ENCODE results near the gene IDH1. TPM values are rescaled to one million over a fixed set of nuclear protein-coding genes. Genes with fewer than 3 reads are reported as not detected.
"Not testable (repeated sequence)": the region's sequence is repeated elsewhere in the genome, so short reads cannot be mapped to it uniquely, and the experiment has no call there.

Gene IDH1
- total RNA-seq, 1 donor from 2014 or later: 171 TPM

GRCh38 chr2:208265371-208265800 is 10.5 kb upstream of the IDH1 start:
- Mint-ChIP-seq H3K9me3 (ENCODE audit: unreplicated experiment) (no peaks in the 10 kb centered on the region), H3K27ac (ENCODE audit: unreplicated experiment) (peak overlapping the region; percentile 92), H3K27me3 (ENCODE audit: unreplicated experiment) (peaks cover 9% of the 10 kb centered on the region), H3K36me3 (ENCODE audit: low read depth, unreplicated experiment) (no peaks in the 10 kb centered on the region), H3K4me1 (ENCODE audit: unreplicated experiment) (peaks cover 18% of the 10 kb centered on the region), H3K4me3 (ENCODE audit: unreplicated experiment) (peak overlapping the region; percentile 98)
- TF ChIP-seq, protein P1, sequence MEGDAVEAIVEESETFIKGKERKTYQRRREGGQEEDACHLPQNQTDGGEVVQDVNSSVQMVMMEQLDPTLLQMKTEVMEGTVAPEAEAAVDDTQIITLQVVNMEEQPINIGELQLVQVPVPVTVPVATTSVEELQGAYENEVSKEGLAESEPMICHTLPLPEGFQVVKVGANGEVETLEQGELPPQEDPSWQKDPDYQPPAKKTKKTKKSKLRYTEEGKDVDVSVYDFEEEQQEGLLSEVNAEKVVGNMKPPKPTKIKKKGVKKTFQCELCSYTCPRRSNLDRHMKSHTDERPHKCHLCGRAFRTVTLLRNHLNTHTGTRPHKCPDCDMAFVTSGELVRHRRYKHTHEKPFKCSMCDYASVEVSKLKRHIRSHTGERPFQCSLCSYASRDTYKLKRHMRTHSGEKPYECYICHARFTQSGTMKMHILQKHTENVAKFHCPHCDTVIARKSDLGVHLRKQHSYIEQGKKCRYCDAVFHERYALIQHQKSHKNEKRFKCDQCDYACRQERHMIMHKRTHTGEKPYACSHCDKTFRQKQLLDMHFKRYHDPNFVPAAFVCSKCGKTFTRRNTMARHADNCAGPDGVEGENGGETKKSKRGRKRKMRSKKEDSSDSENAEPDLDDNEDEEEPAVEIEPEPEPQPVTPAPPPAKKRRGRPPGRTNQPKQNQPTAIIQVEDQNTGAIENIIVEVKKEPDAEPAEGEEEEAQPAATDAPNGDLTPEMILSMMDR (IDR thresholded peaks at IDR 0.05; ENCODE audit: unreplicated experiment): no peak
- peak; percentile 16 for DNase-seq (ENCODE audit: low spot score)

DNA sequence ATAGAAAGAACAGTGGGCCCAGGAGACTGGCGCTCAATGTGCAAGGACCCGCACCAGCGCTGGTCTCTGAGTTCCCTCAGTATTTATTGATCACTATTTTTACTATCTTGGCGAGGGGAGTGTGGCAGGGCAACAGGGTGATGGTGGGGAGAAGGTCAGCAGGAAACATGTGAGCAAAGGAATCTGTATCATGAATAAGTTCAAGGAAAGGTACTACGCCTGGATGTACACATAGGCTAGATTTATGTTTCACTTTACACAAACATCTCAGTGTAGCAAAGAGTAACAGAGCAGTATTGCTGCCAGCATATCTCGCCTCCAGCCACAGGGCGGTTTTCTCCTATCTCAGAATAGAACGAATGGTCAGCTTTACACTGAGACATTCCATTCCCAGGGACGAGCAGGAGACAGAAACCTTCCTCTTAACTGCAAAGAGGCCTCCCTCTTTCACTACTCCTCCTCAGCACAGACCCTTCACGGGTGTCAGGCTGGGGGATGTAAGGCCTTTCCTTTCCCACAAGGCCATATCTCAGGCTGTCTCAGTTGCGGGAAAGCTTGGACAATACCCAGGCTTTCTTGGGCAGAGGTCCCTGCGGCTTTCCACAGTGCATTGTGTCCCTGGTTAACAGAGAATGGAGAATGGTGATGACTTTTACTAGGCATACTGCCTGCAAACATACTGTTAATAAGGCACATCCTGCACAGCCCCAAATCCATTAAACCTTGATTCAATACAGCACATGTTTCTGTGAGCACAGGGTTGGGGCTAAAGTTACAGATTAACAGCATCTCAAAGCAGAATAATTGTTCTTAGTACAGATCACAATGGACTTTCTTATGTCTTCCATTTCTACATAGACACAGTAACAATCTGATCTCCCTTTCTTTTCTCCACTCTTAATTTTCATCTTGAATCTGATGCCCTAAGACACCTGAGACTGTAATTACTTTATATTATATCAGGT is 2.3 kb upstream of the IDH1 start:
- not testable (repeated sequence) for DNase-seq (ENCODE audit: low spot score); H3K36me3 Mint-ChIP-seq (ENCODE audit: low read depth, unreplicated experiment); H3K27me3 Mint-ChIP-seq (ENCODE audit: unreplicated experiment); H3K27ac Mint-ChIP-seq (ENCODE audit: unreplicated experiment); H3K9me3 Mint-ChIP-seq (ENCODE audit: unreplicated experiment)
- peak overlapping the region; percentile 24 for H3K4me3 Mint-ChIP-seq (ENCODE audit: unreplicated experiment)
- peaks cover 24% of the 10 kb centered on the region for H3K4me1 Mint-ChIP-seq (ENCODE audit: unreplicated experiment)

DNA sequence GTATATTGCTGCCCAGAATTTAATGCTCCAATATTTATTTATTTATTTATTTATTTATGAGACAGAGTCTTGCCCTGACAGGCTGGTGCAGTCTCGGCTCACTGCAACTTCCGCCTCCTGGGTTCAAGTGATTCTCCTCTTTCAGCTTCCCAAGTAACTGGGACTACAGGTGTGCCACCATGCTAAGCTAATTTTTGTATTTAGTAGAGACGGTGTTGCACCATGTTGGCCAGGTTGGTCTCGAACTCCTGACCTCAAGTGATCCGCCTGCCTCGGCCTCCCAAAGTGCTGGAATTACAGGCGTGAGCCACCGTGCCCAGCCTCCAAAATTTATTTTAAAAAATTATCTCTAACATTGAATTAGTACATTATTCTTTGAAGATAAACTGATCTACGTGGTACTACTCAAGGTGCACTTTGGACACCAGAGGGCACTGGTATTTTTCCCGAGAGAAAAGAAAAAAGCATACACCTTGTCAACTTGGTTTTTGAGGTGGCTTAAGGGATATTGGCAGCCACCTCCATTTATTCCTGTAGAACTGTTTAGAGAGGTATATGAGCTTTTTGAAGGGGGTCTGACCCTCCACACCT is 1.4 kb upstream of the IDH1 start:
- Mint-ChIP-seq H3K36me3 (ENCODE audit: low read depth, unreplicated experiment) (peaks cover 9% of the 10 kb centered on the region), H3K27ac (ENCODE audit: unreplicated experiment) (no peak overlapping the region), H3K9me3 (ENCODE audit: unreplicated experiment) (no peaks in the 10 kb centered on the region), H3K4me1 (ENCODE audit: unreplicated experiment) (peaks cover 26% of the 10 kb centered on the region), H3K4me3 (ENCODE audit: unreplicated experiment) (peak overlapping the region; percentile 89), H3K27me3 (ENCODE audit: unreplicated experiment) (peaks cover 6% of the 10 kb centered on the region)
- DNase-seq (ENCODE audit: low spot score): no peak
- TF ChIP-seq, protein P1 (IDR thresholded peaks at IDR 0.05; ENCODE audit: unreplicated experiment): peak; percentile 29

- no peak for DNase-seq (ENCODE audit: low spot score)
- H3K4me1 Mint-ChIP-seq (ENCODE audit: unreplicated experiment): peaks cover 30% of the 10 kb centered on the region
- TF ChIP-seq, protein P1 (IDR thresholded peaks at IDR 0.05; ENCODE audit: unreplicated experiment): no peak
- peak overlapping the region; percentile 30 for H3K27ac Mint-ChIP-seq (ENCODE audit: unreplicated experiment)
- peaks cover 12% of the 10 kb centered on the region for H3K36me3 Mint-ChIP-seq (ENCODE audit: low read depth, unreplicated experiment)
- peaks cover 6% of the 10 kb centered on the region for H3K27me3 Mint-ChIP-seq (ENCODE audit: unreplicated experiment)
- peak overlapping the region; percentile 89 for H3K4me3 Mint-ChIP-seq (ENCODE audit: unreplicated experiment)
- H3K9me3 Mint-ChIP-seq (ENCODE audit: unreplicated experiment): no peaks in the 10 kb centered on the region
These were observed 761 bp upstream of the IDH1 start for GRCh38 chr2:208255557-208256106.

DNA sequence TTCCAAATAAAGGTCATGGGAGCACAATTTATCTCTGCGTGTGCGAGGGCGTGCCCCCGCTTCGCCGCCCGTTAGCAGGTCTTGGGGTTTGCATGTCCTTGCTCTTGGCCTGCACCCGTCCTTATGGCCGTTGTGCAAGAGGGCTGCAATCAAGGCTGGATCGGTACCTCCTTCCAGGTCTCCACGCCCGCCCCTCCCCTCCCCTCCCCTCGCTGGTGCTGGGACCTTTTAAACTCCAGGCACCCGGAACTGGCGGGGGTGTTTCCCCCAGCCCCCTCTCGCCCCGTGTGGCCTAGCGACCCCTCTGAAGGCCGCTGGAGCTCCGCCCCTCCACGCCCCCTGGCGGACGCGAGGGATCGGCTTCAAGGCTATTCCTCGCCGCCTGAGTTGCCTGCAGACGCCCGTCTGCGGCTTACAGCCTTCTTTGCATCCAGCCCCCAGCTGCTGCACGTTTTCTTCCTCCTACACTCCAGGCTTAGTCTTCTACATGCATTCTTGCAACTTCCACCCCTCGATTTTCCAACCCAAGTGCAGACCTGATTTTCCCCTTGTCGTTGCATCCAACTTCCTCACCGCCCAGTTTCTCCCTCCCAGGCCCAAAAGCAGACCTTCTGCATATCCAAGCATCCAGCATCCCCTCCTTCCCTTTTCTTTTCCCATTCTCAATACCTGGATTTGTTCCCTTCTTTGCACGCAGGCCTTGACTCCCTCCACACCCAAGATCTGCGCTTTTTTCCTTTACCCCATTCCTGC is 577 bp downstream of the IDH1 start:
- peaks cover 36% of the 10 kb centered on the region for H3K4me1 Mint-ChIP-seq (ENCODE audit: unreplicated experiment)
- H3K27me3 Mint-ChIP-seq (ENCODE audit: unreplicated experiment): peaks cover 6% of the 10 kb centered on the region
- H3K9me3 Mint-ChIP-seq (ENCODE audit: unreplicated experiment): no peaks in the 10 kb centered on the region
- TF ChIP-seq, protein P1 (IDR thresholded peaks at IDR 0.05; ENCODE audit: unreplicated experiment): peak; percentile 79
- peak overlapping the region; percentile 45 for H3K27ac Mint-ChIP-seq (ENCODE audit: unreplicated experiment)
- DNase-seq (ENCODE audit: low spot score): peak; percentile 89
- H3K4me3 Mint-ChIP-seq (ENCODE audit: unreplicated experiment): peak overlapping the region; percentile 99
- H3K36me3 Mint-ChIP-seq (ENCODE audit: low read depth, unreplicated experiment): peaks cover 16% of the 10 kb centered on the region
